ENCODE results near the gene HTR1A. TPM values are rescaled to one million over a fixed set of nuclear protein-coding genes. Genes with fewer than 3 reads are reported as not detected.

The HTR1A gene
- not detected in 2 replicates for total RNA-seq

GRCh38 chr5:63962279-63962678 is at the start of gene HTR1A:
TSS of gene HTR1A (minus strand) at chr5:63962445. CDS start at chr5:63961719, 726 bp downstream.

Other genes starting within 250 kb of the HTR1A start
- 2.0 and 3.8 TPM in 2 replicates for gene RNF180, start 203.4 kb upstream of the HTR1A start, total RNA-seq